GM21367 (cell line): ENCODE data around the gene CHCHD4.

Experiments used
- ATAC-seq: cut with Tn5 transposase; IDR thresholded peaks from one replicate; pipeline ENCODE4 v1.9.1; 2021; ENCODE audit not compliant: unreplicated experiment

CHCHD4 gene

GRCh38 chr3:14137445-14137844, 12.8 kb upstream of the CHCHD4 start:
- no peak for ATAC-seq

- no peak for ATAC-seq
Measured at GRCh38 chr3:14137004-14137403, 12.3 kb upstream of the CHCHD4 start.

- no peak for ATAC-seq
Measured at GRCh38 chr3:14135581-14135980, 10.9 kb upstream of the CHCHD4 start.

- no peak for ATAC-seq
Measured at GRCh38 chr3:14134291-14134690, 9.6 kb upstream of the CHCHD4 start.

- no peak for ATAC-seq
Measured at GRCh38 chr3:14133876-14134275, 9.2 kb upstream of the CHCHD4 start.

GRCh38 chr3:14133188-14133800, 8.6 kb upstream of the CHCHD4 start:
- no peak for ATAC-seq

- ATAC-seq, result no peak
Measured at GRCh38 chr3:14132689-14133088, 8.0 kb upstream of the CHCHD4 start.

GRCh38 chr3:14132120-14132519, 7.5 kb upstream of the CHCHD4 start:
- ATAC-seq, result no peak

GRCh38 chr3:14131134-14131533, 6.5 kb upstream of the CHCHD4 start:
- no peak for ATAC-seq

GRCh38 chr3:14130707-14131106, 6.0 kb upstream of the CHCHD4 start:
- ATAC-seq, result no peak

- ATAC-seq, result no peak
Measured at GRCh38 chr3:14130230-14130629, 5.6 kb upstream of the CHCHD4 start.

- no peak for ATAC-seq
Measured at GRCh38 chr3:14129296-14129695, 4.6 kb upstream of the CHCHD4 start.

- no peak for ATAC-seq
Measured at GRCh38 chr3:14128724-14129123, 4.1 kb upstream of the CHCHD4 start.

- no peak for ATAC-seq
Measured at GRCh38 chr3:14127516-14128161, 3.0 kb upstream of the CHCHD4 start.

- ATAC-seq, result no peak
Measured at GRCh38 chr3:14126887-14127505, 2.3 kb upstream of the CHCHD4 start.

GRCh38 chr3:14126017-14126886, 1.6 kb upstream of the CHCHD4 start:
- ATAC-seq, result no peak

- ATAC-seq, result peak; percentile 8
Measured at GRCh38 chr3:14125193-14126016, 735 bp upstream of the CHCHD4 start.

- ATAC-seq, result peak; percentile 35
Measured at GRCh38 chr3:14124223-14124614, 451 bp downstream of the CHCHD4 start.

GRCh38 chr3:14123308-14124222, 1.1 kb downstream of the CHCHD4 start:
- no peak for ATAC-seq

- no peak for ATAC-seq
Measured at GRCh38 chr3:14122301-14122700, 2.4 kb downstream of the CHCHD4 start.
